GM12875 (cell line): Measurements from ENCODE around the gene BCAS1.

Source experiments
- H3K4me3 ChIP-seq: one replicate; pipeline ENCODE4 v1.5.1; 2011; ENCODE audit warnings: low read depth, low read length, control low read depth
- TF ChIP-seq, protein P1 (sequence below): IDR thresholded peaks from 2 replicates; pipeline ENCODE4 v1.5.1; 2011; ENCODE audit warnings: low read depth, mild to moderate bottlenecking, control low read depth, inconsistent platforms, low read length, moderate library complexity, borderline replicate concordance; ENCODE audit not compliant: insufficient read depth

Gene BCAS1

DNA sequence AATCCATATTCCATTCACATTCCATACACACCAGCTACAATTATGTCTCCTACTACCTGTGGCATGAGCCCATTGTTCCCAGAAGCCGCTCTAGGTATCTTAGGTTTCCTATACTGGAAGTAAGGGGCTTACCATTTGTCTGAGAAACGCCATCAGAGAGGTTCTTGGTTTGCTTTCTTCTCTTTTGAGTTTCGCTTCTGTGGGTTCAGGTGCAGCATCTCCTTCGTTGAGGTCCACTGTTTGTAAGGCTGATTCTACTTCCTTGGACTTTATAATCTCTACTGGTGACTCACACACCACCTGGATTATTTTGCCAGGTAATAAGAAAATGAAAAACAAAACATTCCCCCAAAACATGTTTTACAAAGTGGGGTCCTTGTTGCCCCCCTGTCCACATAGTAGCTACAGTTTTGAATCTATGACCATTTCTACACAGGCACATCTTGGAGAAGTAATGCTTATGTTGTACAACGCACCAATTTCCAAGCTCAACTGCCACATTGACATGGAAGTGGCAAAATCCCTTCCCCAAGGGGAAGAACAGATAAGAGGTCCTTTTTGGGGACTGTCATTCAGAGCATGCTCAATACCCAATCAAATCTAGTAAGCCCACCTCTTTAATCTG lies 103.5 kb downstream of the BCAS1 start:
- no peak overlapping the region for H3K4me3 ChIP-seq
- TF ChIP-seq, protein P1, sequence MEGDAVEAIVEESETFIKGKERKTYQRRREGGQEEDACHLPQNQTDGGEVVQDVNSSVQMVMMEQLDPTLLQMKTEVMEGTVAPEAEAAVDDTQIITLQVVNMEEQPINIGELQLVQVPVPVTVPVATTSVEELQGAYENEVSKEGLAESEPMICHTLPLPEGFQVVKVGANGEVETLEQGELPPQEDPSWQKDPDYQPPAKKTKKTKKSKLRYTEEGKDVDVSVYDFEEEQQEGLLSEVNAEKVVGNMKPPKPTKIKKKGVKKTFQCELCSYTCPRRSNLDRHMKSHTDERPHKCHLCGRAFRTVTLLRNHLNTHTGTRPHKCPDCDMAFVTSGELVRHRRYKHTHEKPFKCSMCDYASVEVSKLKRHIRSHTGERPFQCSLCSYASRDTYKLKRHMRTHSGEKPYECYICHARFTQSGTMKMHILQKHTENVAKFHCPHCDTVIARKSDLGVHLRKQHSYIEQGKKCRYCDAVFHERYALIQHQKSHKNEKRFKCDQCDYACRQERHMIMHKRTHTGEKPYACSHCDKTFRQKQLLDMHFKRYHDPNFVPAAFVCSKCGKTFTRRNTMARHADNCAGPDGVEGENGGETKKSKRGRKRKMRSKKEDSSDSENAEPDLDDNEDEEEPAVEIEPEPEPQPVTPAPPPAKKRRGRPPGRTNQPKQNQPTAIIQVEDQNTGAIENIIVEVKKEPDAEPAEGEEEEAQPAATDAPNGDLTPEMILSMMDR = no peak

DNA sequence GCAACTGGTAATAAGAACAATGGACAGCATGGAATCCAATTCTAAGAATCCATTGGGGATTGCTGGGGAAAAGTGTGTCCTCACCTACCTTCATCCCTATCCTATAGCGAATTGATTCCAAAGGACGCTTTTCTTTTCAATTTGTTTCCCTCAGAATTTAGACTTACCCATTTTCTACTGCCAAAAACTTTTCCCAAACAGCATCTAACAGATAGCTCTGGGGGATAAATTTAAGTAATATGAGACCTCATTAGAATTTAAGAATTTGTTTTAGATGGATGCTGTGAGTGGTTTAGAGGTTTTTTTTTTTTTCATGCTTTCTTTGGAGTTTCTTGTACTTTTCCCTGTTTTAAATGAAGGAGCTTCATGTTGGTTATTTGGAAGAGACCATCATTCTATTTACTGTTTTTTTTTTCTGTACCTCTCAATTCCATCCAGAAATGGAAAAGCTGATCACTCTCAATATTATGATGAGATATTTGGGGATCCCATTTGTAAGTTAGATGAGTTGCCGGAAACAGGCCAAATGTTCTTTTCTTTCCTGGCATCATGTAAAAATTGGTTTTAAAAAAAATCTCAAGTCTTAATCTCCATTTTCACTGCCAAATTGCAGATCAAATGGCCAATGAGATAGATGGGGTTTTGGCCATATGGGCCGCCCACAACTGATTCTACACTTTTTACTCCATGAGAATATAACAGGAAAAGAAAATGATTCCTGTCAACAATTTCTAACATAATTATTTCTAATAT lies 105.7 kb downstream of the BCAS1 start:
- TF ChIP-seq, protein P1 = no peak
- H3K4me3 ChIP-seq = no peak overlapping the region

DNA sequence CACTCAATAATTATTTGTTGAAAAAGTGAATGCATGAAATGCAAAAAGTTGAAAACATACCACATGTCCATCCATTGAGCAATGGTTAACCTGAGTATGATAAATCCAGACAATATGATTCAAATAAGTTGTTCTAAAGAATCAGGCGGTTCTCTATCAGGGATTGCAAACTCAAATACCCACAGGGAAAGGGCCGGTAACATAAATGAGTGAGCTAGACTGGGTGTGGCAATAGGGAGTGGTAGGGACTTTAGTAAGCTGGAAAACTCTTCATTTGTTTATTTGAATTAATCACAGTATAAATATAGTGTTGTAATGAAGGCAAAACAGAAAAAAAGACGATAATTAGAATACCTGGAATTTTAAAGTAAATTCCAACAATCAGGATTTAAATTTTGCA lies 106.3 kb downstream of the BCAS1 start:
- TF ChIP-seq, protein P1 = no peak

DNA sequence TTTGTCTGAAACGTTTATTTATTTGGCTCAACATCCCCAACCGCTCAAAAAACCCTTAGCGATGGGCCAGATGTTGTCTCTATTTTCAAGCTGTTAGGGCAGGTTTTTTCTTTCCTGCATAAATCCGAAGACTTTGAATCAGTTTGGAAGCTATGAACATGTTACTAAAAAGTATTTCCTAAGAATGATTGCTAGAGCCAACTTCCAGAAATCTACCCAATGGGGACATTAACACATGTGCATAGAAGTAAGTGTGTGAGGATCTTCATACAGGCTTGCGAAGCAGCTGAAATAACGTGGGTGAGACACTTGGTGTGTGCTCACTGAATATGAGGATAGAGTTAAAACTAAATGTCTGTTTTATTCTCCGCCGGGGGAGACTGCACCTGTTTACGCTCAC lies 106.8 kb downstream of the BCAS1 start:
- H3K4me3 ChIP-seq = no peak overlapping the region
- TF ChIP-seq, protein P1 = no peak

More for the DNA sequence above, 106.3 kb downstream of the BCAS1 start:
- no peak overlapping the region for H3K4me3 ChIP-seq

DNA sequence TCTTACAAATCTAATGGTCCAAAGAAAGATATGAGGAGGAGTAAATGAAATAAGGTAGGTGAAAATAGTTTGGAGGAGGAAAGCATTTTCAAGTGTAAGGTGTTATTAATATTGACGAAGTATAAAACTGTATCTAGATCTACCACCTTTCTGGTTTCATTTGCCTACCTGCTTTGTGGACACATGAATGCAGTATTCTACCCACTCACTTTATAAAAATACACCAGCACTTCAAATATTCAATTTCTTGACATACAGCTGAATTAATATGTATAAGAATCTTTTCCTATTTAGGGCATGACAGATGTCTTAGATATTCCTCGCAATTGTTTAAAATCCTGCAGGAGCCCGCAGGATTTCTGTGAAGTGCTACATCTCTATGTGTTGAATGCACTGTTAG lies 108.0 kb downstream of the BCAS1 start:
- no peak overlapping the region for H3K4me3 ChIP-seq
- TF ChIP-seq, protein P1 = no peak

DNA sequence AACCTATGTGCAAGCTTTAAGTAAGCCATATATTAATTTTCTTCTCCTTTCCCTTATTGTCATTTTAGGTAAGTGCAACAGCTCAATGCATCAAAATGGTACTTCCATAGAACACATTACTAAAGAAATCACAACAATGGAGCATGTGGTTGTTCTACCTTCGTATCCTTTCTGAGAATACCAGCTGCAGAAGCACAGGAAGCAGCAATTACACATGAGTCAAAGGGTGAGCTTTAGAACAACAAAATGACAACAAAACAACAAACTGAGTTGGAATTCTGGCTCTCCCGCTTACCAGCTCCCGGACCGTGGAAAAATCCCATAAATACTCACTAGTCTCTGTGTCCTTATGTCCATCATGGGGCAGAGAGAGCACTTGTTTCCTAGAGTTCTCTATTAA lies 108.9 kb downstream of the BCAS1 start:
- no peak overlapping the region for H3K4me3 ChIP-seq
- TF ChIP-seq, protein P1 = no peak
